GM18867 (cell line): Measurements from ENCODE around the gene SEMA4D.

Experiments
- ATAC-seq: cut with Tn5 transposase; IDR thresholded peaks from one replicate; pipeline ENCODE4 v1.9.1; 2021; ENCODE audit warnings: mild to moderate bottlenecking, moderate library complexity; ENCODE audit not compliant: unreplicated experiment

Gene SEMA4D

GRCh38 chr9:89448381-89448780 lies 49.5 kb downstream of the SEMA4D start:
- no peak for ATAC-seq

GRCh38 chr9:89447416-89447815 lies 50.5 kb downstream of the SEMA4D start:
- ATAC-seq: no peak

- ATAC-seq: no peak
Measured at GRCh38 chr9:89446961-89447310, 51.0 kb downstream of the SEMA4D start.

- no peak for ATAC-seq
Measured at GRCh38 chr9:89446261-89446960, 51.5 kb downstream of the SEMA4D start.

- ATAC-seq: no peak
Measured at GRCh38 chr9:89445801-89446251, 52.1 kb downstream of the SEMA4D start.

- ATAC-seq: no peak
Measured at GRCh38 chr9:89444925-89445765, 52.8 kb downstream of the SEMA4D start.

- no peak for ATAC-seq
Measured at GRCh38 chr9:89444274-89444673, 53.6 kb downstream of the SEMA4D start.

- peak; percentile 31 for ATAC-seq
Measured at GRCh38 chr9:89442981-89443814, 54.7 kb downstream of the SEMA4D start.

GRCh38 chr9:89442501-89442978 lies 55.4 kb downstream of the SEMA4D start:
- ATAC-seq: peak; percentile 33

GRCh38 chr9:89441986-89442385 lies 55.9 kb downstream of the SEMA4D start:
- ATAC-seq: no peak

GRCh38 chr9:89441655-89441970 lies 56.3 kb downstream of the SEMA4D start:
- ATAC-seq: no peak

GRCh38 chr9:89440951-89441654 lies 56.8 kb downstream of the SEMA4D start:
- ATAC-seq: no peak

- ATAC-seq: no peak
Measured at GRCh38 chr9:89440548-89440947, 57.4 kb downstream of the SEMA4D start.

GRCh38 chr9:89440046-89440445 lies 57.9 kb downstream of the SEMA4D start:
- no peak for ATAC-seq

GRCh38 chr9:89439571-89439970 lies 58.3 kb downstream of the SEMA4D start:
- no peak for ATAC-seq

- no peak for ATAC-seq
Measured at GRCh38 chr9:89438194-89438593, 59.7 kb downstream of the SEMA4D start.

GRCh38 chr9:89437772-89438171 lies 60.1 kb downstream of the SEMA4D start:
- no peak for ATAC-seq

GRCh38 chr9:89436963-89437625 lies 60.8 kb downstream of the SEMA4D start:
- ATAC-seq: peak; percentile 69

- ATAC-seq: no peak
Measured at GRCh38 chr9:89436326-89436725, 61.6 kb downstream of the SEMA4D start.
